Tibial nerve (tissue), 4 donors: ENCODE measurements around the gene FDX1.

Experiments used
- CTCF ChIP-seq, 5 experiments: fragments of 200-600 bp in 3 of 5; fragments of 450-650 bp in 2 of 5; sonication (generic) in 3 of 5; IDR thresholded peaks; one replicate each; pipeline ENCODE4 v1.5.1; 2016 to 2019; ENCODE audit warnings: antibody characterized with exemption in 5 of 5, mild to moderate bottlenecking in 3 of 5, moderate library complexity in 2 of 5
- EP300 ChIP-seq, 2 donors: sonication (generic); formaldehyde crosslinking; IDR thresholded peaks; one replicate each; pipeline ENCODE4 v1.6.1; 2017; ENCODE audit warnings: antibody characterized with exemption in 2 of 2, mild to moderate bottlenecking in 1 of 2

DNA sequence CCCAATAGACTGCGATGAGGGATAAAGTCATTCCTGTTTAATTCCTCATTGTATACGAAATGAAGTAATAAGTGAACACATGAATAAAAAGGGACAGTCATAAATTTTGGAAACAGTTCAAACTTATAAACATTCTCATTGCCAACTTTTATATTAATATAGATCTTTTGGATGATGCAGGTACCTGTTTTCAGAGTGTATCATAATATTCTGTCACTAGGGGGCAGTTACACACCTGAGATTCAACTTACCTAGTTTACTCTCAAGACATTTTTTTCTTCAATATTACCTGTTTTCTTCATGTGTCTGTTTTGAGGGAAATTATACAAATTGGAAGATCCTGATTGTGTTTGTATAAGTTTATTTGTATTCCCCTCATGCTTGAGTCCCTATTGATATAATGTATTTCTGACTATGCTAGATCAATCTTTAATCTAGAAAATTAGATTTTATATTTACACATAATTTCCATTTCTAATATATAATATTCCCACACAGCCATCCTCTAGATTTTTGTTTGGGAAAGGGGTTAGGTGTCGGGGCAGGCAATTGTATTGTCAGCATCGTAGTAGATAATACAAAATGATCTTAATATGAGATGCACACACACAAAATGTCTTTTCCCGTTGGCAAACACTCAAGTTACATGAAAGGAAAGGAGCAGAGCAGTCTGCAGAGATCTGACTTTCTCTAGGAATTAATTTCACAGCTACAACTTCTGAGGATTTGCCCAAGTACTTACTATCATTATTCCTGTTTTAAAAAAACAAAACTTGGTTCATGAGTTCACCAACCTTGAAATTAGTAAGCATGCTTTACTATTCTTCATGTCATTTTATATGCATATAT lies 18.4 kb downstream of the FDX1 start:
- TF ChIP-seq EP300 (IDR thresholded peaks at IDR 0.05) (no peak), CTCF (IDR thresholded peaks at IDR 0.05) (peak in 4 of 5 experiments; percentile 15 to 42 (median 30))
